ENCODE results near the gene RAPGEF5.

RAPGEF5 gene

DNA sequence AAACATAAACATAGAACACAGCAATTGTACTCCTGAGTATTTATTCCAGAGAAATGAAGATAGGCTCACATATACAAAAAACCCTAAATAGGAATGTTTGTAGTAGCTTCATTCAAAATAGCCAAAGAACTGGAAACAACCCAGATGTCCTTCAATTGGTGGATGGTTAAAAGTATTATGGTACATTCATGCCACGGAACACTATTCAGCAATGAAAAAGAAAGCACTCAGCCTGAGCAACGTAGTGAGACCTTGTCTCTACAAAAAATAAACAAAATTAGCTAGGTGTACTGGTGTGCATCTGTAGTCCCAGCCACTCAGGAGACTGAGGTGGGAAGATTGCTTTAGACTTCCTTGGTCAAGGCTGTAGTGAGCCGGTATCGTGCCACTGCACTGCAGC, 94.4 kb downstream of the RAPGEF5 start:
- Histone ChIP-seq H3K4me3 (replicated peaks; ENCODE audit: insufficient read depth, low read length) (no peak overlapping the region), H3K27me3 (ENCODE audit: insufficient read depth, poor library complexity, severe bottlenecking) (no peaks in the 10 kb centered on the region), H3K27ac (replicated peaks) (no peak overlapping the region)
- DNase-seq (ENCODE audit: low read depth in 1 of 2, low spot score in 1 of 2), result no peak
- TF ChIP-seq SPI1 (IDR thresholded peaks at IDR 0.05; ENCODE audit: borderline replicate concordance, low read depth), result no peak
- no peak for TF ChIP-seq GABPA (IDR thresholded peaks at IDR 0.05; ENCODE audit: low read depth)
- TF ChIP-seq, protein P1, sequence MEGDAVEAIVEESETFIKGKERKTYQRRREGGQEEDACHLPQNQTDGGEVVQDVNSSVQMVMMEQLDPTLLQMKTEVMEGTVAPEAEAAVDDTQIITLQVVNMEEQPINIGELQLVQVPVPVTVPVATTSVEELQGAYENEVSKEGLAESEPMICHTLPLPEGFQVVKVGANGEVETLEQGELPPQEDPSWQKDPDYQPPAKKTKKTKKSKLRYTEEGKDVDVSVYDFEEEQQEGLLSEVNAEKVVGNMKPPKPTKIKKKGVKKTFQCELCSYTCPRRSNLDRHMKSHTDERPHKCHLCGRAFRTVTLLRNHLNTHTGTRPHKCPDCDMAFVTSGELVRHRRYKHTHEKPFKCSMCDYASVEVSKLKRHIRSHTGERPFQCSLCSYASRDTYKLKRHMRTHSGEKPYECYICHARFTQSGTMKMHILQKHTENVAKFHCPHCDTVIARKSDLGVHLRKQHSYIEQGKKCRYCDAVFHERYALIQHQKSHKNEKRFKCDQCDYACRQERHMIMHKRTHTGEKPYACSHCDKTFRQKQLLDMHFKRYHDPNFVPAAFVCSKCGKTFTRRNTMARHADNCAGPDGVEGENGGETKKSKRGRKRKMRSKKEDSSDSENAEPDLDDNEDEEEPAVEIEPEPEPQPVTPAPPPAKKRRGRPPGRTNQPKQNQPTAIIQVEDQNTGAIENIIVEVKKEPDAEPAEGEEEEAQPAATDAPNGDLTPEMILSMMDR (IDR thresholded peaks at IDR 0.05; ENCODE audit: insufficient read depth, low read length), result no peak
- TF ChIP-seq POLR2AphosphoS5 (IDR thresholded peaks at IDR 0.05; ENCODE audit: low read depth), result no peak
- TF ChIP-seq, protein P2, sequence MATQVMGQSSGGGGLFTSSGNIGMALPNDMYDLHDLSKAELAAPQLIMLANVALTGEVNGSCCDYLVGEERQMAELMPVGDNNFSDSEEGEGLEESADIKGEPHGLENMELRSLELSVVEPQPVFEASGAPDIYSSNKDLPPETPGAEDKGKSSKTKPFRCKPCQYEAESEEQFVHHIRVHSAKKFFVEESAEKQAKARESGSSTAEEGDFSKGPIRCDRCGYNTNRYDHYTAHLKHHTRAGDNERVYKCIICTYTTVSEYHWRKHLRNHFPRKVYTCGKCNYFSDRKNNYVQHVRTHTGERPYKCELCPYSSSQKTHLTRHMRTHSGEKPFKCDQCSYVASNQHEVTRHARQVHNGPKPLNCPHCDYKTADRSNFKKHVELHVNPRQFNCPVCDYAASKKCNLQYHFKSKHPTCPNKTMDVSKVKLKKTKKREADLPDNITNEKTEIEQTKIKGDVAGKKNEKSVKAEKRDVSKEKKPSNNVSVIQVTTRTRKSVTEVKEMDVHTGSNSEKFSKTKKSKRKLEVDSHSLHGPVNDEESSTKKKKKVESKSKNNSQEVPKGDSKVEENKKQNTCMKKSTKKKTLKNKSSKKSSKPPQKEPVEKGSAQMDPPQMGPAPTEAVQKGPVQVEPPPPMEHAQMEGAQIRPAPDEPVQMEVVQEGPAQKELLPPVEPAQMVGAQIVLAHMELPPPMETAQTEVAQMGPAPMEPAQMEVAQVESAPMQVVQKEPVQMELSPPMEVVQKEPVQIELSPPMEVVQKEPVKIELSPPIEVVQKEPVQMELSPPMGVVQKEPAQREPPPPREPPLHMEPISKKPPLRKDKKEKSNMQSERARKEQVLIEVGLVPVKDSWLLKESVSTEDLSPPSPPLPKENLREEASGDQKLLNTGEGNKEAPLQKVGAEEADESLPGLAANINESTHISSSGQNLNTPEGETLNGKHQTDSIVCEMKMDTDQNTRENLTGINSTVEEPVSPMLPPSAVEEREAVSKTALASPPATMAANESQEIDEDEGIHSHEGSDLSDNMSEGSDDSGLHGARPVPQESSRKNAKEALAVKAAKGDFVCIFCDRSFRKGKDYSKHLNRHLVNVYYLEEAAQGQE (IDR thresholded peaks at IDR 0.05; ENCODE audit: insufficient replicate concordance, low read depth), result no peak

DNA sequence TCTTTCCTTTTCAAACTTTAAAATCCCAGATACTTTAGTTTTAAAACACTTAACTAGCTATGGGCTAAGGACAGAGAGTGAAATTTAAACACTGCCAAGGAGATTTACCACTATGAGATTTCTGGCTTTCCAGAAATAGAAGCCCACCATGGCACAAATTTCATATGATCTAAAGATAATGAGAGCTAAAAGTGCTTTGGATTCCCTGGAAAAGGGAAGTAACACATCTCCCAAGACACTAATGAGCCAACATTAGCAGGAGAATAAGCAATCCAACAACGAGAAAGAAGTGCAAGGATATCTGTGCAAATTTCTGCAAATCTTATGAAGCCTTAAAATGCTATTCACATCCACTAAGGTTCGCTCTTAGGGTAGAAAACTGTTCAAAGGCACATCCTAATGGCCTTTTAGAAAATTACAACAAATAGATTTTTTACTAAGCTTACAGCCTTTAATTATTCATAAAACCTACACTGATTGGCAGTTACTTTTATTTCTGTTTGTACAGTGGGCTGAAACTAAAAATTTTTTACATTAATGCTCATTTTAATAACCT, 100.3 kb downstream of the RAPGEF5 start:
- Histone ChIP-seq H3K4me3 (replicated peaks; ENCODE audit: insufficient read depth, low read length) (no peak overlapping the region), H3K27ac (replicated peaks) (no peak overlapping the region), H3K27me3 (ENCODE audit: insufficient read depth, poor library complexity, severe bottlenecking) (no peaks in the 10 kb centered on the region)
- no peak for DNase-seq (ENCODE audit: low read depth in 1 of 2, low spot score in 1 of 2)
- TF ChIP-seq, protein P1 (IDR thresholded peaks at IDR 0.05; ENCODE audit: insufficient read depth, low read length), result no peak
- no peak for TF ChIP-seq SPI1 (IDR thresholded peaks at IDR 0.05; ENCODE audit: borderline replicate concordance, low read depth)
- no peak for TF ChIP-seq GABPA (IDR thresholded peaks at IDR 0.05; ENCODE audit: low read depth)
- no peak for TF ChIP-seq POLR2AphosphoS5 (IDR thresholded peaks at IDR 0.05; ENCODE audit: low read depth)
- TF ChIP-seq, protein P2 (IDR thresholded peaks at IDR 0.05; ENCODE audit: insufficient replicate concordance, low read depth), result no peak

DNA sequence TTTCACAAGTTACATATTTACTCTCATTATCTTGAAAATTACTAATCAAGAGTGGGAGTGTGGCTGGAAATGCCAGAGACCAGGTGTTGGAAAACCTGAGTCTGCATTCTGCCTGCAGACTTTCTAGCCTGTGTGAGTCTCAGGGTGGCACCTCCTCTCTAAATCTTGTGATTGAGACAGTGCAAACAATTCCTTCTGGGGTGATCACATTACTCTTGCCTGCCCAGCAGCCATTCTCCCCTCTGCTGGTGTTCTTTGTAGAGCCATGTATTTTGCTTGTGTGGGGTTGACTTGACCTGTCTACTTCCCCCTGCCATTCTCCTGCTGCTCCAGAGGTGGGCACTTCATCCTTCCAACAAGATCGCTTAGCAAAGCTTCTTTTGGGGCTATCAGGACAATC, 101.1 kb downstream of the RAPGEF5 start:
- TF ChIP-seq, protein P2 (IDR thresholded peaks at IDR 0.05; ENCODE audit: insufficient replicate concordance, low read depth), result no peak
- TF ChIP-seq POLR2AphosphoS5 (IDR thresholded peaks at IDR 0.05; ENCODE audit: low read depth), result no peak
- TF ChIP-seq GABPA (IDR thresholded peaks at IDR 0.05; ENCODE audit: low read depth), result no peak
- TF ChIP-seq SPI1 (IDR thresholded peaks at IDR 0.05; ENCODE audit: borderline replicate concordance, low read depth), result no peak
- TF ChIP-seq, protein P1 (IDR thresholded peaks at IDR 0.05; ENCODE audit: insufficient read depth, low read length), result no peak
- H3K4me3 ChIP-seq (replicated peaks; ENCODE audit: insufficient read depth, low read length), result no peak overlapping the region
- H3K27me3 ChIP-seq (ENCODE audit: insufficient read depth, poor library complexity, severe bottlenecking), result no peaks in the 10 kb centered on the region
- H3K27ac ChIP-seq (replicated peaks), result no peak overlapping the region
- no peak for DNase-seq (ENCODE audit: low read depth in 1 of 2, low spot score in 1 of 2)

Data from HL-60 (cell line).